Hematopoietic multipotent progenitor cell treated with erythropoietin and hydrocortisone succinate and interleukin-3 and kit ligand, for 4 days (in vitro differentiated cells): ENCODE results near the gene HIGD1A.

Source experiments
- DNase-seq: peaks from one replicate; pipeline ENCODE4 v3.0.0-alpha.2; 2015

HIGD1A gene

DNA sequence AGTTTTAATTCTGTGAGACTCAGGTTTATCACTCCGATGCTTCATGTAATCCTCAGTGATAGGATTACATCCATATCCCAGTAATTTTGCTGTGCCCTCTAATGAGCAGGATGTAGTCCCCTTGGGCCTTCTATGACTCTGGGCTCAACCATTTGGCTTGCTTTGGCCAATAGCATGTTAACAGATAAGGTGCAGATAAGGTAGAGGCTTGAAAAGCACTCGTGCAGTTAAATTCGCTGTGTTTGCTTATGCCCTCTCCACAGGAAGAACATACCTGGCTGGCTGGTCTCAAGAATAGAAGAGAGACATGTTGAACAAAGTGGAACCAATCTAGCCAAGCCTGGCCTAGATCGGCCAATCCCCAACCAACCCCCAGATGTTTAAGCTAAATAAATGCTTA lies 51.3 kb downstream of the HIGD1A start:
- DNase-seq, result no peak

DNA sequence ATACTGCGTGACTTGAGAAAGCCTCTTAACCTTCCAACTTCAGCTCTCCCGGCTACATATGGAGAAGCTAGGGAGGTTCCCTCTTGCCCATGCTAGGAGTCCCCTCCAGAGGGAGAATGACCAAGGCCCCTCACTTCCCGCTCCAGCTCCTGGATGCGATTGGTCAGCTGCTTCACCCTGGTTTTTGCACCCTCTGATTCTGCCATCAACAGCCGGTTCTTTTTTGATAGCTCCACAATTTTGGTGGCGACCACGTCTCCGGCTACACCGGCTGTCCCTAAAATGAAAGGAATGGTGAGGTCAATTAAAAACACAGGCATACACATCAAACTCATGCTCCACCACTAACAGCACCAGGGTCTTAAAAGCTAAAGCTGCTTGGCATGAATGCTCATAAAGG lies 51.8 kb downstream of the HIGD1A start:
- DNase-seq, result no peak

DNA sequence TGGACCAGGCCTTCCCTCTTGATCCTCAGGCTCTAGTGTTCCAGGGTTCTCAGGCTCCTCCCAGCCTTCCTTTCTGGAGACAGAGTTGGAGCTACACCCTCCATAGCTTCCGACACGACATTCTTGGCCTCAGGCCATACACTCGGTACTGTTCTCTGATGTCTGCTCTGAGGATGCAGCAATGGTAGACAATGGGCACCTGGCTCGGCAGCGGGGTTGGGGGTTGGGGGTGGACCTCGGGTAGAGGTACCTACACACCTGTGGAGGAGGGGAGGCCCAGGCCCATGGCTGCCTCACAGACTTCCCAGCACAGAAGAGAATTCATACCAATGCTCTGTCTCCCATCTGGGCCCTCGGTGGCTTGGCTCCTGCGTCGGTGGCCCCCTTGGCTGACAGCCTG lies 52.7 kb downstream of the HIGD1A start:
- no peak for DNase-seq

DNA sequence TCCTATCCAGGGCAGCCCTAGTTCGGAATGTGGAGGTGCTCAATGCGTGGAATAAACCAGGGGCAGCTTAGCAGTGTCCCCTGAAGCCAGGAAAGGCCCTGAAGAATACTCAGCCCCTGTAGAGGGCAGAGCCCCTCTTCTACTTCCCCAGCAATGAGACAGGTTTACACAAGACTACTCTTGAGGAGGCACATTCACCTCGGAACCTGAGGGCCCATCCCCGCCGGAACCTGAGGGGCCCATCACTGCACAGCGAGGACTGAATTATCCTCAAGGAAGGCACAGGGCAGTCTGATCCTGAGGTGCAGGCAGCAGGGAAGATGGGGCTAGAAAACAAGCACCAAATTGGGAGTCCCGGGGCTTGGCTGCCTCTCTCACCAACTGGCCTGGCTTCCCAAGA lies 53.5 kb downstream of the HIGD1A start:
- DNase-seq, result no peak

DNA sequence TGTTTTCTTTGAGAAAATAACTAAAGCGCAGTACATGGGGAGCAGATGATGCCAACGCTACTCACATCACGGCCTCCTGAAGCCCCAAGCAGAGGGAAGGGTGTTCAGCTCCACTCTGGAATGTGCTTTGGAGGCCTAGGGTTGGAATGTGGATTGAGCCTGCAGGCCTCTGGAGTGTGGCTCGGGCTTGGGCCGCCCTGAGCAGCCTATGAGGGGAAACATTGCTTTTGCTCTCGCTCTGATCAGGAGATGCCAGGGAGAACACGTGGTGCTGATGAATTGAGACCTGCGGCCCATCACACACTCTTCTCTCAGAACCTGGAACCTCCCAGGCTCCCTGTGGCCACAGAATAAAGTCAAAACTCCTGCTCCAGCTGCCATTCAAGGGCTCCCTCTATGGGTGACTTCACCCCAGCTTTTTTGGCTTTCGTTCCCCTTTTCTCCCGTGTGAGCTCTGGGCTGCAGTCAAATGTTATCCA lies 54.5 kb downstream of the HIGD1A start:
- peak; percentile 70 for DNase-seq

DNA sequence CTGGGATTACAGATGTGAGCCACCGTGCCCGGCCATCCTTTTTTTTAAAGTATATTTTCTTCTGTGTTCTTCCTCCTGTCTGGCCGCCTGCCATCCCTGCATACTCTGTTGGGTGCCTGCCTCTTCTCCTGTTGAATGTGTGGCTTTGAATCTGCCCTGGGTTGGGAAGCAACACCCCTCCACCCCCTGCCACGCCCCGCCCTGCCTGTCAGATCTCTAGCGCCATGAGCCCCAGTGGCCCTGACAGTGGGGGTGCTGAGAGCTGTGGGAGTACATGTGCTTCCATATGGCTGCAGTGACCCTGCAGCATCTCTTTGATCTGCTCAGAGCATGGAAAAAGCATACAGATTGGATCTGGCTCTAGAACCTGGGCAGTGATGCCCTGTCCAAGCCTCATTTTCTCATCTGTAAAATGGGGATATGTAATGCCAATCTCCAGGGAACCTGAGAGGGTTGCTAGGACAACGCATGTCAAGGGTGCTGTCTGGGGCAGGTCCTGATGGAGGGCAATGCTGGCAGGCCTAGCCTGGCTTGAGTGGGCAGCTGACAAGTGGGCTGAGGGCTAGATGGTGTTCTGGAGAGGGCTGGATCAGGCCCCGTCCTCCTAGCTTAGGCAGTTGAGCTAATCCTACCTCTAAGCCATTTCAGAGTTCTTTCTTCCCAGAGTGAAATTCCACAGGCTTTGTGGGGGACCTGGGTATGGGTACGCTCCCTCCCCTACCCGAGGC lies 55.1 kb downstream of the HIGD1A start:
- DNase-seq, result peak; percentile 15

DNA sequence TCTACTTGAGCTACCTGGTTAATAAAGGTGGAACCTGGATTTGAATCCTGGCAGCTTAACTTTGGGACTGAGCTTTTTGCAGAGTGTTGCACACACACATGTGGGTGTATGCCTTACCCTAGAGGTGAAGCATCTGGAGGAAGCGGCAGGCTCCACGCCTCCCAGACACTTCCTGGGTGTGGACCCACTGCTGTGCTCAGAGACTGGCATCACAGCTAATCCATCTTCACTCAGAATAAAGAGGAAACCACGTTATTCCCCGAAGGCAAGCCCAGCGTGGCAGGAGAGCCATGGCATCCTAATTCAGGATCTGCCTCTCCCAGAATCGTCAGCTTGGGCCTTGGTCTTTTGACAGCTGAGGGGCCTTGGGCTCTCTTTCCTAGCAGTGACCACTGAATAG lies 56.7 kb downstream of the HIGD1A start:
- peak; percentile 12 for DNase-seq

DNA sequence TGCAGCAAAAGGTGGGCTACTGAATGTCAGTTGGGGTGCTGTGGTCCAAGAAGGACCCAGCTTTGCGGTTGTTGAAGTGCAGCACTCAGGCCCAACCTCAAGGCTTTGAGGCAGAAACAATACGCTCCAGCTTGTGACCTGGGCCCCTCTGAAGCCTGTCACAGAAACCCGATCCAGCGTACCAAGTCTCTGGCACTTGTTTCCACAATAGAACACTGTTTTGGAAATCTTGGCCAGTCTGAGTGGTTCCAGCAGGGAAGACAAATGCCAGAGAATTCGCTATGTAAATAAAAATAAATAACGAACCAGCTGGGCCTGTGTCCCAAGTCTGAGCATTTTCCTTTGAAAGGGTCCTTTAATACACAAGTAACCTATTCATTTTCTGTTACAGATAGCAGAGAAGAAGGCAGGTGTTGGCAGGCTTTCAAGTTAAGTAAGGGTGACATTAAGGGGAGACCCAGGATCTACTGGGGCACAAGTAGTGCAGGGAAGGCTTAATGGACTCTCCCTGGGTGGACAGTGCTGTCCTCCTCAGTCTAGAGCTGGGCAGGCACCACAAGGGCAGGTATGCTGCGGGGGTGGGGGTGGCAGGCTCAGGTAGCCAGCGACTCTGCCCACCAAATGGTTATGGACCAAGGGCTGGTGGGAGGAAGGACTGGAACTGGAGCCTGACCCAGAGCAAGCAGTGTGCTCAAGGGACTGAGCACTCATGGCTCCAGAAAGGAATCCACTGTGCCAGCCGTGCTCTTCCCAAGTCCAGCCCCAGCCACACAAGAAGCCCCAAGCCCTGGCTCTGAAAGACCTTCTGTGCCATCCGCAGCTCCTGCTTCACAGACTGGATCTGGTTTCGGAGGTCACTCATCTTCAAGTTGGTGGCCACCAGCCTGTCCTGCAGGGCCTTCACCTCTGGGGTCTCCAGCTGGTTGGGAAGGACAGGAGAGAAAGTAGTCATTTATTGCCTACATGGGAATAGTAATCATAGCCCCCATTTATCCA lies 57.5 kb downstream of the HIGD1A start:
- no peak for DNase-seq

DNA sequence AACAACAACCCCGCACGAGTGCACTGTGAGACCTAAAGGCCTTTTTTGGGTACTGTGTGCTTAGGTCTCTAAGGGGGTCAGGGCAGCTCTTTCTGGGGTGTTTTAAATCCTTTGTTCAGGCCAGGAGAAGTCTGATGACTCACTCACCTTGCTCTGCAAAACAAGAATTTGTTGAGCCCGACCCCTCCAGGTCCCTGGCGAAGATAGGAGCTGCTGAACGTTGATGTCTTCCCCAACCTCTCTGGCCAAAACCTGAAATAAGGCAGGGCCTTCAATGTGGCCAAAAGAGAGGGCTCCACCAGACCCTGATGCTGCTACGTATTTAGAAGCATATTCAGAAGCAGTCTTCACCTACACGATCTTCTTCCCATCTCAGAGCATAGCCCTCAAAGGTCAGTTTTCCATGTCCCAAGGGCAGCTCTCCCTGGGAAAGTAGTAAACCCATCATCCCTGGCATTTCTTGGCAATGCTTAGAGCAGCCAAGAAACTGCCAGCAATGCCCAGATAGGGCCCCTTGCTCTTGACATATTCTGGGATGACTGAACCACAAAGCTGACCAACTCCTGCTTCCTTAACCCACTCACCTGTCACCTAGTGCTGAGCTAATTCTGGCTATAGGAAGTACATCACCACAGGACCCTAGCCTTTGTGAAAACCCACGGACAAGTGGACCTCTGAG lies 58.4 kb downstream of the HIGD1A start:
- DNase-seq, result no peak

DNA sequence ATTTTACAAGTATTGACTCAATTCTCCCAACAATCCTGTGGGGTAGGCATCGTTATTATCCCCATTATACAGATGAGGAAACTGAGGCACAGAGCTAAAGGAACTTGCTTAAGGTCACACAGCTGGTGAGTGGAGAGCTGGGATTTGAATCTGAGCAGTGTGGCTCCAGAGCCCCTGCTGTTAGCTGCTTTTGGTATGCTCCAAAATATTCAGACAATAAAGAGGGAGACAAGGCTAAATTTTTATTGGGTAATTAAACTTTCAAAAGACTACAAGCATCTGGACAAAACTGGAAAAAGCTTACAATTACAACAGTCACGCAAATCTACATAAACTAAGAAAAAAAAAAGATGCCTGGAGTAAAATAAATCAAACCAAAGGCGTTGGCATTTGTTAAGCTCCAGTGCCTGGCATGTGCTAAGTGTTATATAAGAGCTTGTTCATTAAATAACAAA lies 59.0 kb downstream of the HIGD1A start:
- no peak for DNase-seq

DNA sequence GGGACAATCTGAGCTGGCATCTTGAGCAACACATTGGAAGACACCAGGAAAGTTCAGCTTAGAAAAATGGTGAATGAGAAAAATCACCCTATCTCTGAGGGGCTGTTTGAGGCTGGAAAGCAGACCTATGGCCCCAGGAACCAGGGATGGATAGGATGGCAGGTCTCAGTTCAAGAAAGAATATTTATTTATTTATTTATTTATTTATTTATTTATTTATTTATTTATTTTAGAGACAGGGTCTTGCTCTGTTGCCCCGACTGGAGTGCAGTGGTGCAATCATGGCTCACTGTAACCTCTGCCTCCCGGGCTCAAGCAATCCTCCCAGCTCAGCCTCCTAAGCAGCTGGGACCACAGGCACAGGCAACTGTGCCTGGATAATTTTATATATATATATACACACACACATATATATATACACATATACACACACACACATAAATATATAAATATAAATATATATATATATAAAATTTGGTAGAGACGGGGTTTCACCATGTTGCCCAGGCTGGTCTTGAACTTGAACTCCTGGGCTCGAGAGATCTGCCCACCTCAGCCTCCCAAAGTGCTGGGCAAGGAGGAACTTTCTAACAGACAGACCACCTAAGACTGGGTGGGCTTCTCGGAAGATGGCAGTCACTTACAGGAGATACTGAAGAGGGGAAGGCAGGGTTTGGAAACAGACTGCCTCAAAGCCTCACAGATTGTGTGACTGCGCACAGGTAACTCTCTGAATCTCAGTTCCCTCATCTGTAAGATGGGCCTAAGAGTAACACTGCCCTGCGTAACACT lies 60.9 kb downstream of the HIGD1A start:
- DNase-seq, result no peak

DNA sequence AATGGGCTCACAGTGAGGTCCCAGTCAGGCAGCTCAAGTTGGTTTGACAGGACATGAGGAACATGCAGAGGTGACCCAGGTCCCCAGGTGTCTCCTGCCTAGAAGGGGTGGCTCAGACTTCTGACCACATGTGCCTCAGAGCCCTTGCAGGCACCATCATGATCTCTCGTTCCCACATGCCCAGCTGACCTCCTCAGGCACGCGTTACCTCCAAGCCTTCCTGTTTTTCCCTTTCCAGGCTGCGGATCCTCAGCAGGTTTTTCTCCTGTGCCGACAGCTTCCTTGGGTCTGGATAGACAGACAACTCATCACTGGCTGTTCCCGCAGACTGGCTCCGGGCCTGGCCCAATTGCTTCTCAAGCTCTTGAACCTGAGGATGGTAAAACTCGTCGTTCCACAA lies 61.6 kb downstream of the HIGD1A start:
- DNase-seq, result no peak

DNA sequence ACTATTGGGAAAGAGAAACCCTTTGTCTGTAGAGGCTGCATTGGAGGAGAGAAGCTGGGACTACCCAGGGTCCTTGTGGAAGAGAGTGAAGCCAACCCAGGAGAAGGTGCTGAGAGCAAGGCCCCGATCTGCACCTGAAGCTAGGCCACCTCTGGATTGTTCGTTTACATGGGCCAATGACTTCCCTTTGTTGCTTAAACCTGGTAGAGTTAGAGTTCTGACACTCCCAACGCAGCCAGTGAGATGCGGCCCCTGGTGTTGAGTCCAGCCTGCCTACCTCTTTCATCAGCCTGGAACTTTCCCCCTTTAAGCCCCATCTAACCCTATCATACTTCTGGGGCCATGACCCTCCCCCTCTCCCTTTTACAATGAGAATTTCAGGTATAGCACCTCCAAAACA lies 62.0 kb downstream of the HIGD1A start:
- no peak for DNase-seq

DNA sequence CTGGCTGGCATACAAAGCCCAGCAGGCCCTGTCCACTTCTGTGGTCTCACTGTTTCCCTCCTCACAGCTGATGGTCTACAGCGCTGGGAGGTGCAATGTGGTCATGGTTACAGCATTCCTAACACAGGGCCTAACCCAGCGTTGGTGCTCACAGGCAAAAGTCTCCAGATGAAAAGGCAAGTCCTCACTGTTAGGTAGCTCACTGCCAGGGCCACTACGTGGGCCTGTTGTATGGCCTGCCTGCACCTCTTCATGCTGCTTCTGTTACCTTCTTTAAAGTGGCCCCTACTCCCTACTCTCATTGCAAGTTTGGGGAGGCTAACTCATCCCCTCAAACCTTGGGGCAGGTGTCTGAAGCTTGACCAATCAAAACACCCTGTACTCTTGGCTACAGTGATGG lies 62.5 kb downstream of the HIGD1A start:
- no peak for DNase-seq

DNA sequence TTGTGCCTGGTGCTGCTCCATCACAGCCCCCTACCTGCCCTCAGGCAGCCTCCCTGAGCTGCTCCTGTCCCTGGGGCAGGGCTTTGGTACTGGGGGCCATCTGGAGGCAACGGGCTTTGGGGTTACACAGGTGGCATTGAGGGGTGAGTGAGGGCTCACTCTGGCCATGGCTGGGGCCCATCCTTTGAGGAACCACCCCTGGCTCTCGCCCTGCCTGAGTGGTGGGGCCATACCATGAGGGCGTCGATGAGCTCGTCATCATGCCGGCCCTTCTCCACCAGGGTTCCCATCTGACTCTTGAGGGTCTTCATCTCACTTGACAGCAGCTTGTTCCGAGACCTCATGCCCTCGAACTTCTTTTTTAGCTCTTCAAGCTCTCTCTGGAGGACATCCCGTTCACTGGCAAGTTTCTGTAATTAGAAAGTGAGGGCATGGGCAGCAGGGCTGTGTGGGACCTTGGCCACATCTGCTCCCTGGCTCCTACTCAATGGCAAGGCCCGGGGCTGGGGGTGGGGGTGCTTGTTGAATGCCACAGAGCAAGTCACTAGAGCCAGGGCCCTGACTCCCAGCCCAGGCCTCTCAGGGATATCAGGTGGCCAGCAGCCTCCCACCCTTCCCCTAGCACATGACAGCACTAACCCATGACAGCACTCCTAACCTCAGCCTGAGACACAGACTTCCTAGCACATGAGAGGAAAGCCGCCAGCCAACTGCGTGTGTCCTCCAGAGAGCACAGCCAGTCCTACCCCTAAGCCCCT lies 64.7 kb downstream of the HIGD1A start:
- DNase-seq, result peak; percentile 37

DNA sequence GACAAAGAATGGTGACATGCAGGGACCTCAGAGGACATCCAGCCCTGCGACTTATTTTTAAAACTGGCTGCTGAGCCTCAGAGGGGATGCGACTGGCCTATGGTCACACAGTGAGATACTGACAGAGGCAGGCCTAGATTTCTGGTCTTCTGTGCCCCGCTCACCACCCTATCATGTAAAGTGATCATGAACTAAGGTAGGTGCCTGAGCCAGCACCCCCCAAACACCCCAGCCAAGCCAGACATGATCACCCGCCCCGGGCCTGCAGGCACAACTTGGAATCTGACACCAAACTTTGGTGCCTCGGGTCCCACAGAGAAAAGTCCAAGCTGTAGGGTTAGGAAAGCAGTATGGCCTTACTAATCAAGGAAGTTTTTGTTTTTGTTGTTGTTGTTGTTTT lies 67.8 kb downstream of the HIGD1A start:
- DNase-seq, result no peak

DNA sequence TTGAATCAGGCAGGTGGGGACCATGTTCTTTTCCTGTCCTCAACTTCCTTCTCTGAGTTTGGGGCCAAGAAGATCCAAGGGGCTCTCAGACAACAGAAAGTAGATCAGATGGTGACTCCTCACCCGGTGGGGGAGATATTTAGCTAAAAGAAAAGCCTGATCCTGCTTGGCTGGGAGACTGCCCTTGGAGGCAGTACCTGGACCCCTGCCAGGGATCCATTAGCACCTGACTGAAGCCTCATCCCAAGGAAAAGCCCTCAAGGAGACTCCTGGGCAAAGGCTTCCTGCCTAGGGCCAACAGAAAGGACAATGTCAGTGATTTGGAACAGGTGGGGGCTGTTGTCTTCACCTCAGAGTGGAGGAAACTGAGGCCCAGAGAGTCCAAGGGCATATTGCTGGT lies 68.2 kb downstream of the HIGD1A start:
- DNase-seq, result no peak

DNA sequence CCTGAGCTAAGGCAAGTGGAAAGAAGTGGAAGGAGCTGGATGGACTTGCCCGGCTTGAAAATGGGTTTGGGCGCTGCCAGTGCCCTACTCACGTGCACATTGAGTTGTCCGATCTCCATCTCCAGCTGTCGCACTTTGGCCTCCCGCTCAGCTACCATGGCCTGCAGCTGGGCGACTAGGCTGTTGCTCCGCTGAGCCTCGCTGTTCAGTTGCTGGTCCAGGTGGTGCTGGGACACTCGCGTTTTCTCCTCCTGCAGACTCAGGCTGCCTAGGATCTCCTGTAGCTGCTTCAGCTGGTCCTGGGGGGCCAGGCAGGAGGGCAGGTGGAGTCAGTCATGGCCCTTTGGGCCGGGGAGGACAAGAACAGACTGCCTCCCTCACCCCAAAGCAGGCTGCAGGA lies 68.7 kb downstream of the HIGD1A start:
- DNase-seq, result no peak

DNA sequence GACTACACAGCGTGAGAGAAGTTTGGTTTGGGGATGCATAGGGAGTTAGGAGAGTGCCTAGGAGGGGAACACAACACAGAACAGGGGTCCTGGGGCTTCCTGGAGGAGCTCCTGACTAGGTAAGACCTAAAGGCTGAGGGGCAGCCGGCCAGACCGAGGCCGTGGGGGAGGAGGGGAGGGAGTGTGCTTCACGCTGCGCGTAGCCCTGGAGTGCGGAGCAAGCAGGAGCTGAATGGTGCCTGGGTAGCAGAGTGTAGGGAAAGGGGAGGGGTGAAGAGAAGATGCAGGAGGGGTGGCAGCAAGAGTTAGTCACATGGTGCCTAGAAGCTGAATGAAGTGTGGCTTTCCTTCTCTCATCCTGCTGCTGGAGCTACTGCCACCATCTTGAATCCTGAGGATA lies 69.3 kb downstream of the HIGD1A start:
- no peak for DNase-seq

DNA sequence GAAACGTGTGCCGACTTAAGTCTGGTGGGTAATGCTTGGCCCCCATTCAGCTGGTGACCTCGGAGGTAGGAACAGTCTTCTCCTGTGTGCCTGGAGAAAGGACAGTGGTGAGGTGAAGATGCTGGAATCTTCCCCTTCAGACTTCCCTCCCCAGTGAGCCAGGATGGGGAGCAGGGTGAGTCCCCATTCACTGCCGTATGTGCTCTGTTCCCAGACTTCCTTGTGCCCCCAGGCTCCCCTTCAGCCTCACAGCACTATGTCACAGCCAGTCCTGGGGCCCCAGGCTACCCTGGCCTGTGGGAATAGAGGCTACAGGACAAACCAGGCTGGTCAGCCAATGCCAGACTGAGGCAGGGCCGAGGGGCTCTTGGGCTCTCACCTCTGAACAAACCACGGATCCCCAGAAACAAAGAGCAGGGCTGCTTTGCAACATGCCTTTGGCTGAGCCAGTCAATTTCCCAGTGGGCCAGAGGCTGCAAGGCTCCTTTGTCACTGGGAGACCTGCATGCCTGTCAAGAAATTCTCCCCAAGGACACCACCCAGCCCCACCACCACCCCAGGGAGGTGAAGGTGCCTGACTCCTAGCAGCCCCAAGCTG lies 69.9 kb downstream of the HIGD1A start:
- no peak for DNase-seq
